Fibroblast of skin of scalp (primary cell): ENCODE results near the gene PSMD6.

Source experiments
- DNase-seq: peaks from one replicate; pipeline ENCODE4 v3.0.0-alpha.2; 2013

PSMD6 gene

DNA sequence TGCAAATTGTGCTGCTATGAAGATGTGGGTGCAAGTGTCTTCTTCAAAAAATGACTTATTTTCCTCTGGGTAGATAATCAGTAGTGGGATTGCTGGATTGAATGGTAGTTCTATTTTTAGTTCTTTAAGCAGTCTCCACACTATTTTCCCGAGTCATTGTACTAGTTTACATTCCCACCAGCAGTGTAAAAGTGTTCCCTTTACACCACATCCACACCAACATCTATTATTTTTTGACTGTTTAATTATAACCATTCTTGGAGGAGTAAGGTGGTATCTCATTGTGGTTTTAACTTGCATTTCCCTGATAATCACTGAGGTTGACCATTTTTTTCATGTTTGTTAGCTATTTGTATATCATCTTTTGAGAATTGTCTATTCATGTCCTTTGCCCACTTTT, 19.7 kb upstream of the PSMD6 start:
- no peak for DNase-seq

DNA sequence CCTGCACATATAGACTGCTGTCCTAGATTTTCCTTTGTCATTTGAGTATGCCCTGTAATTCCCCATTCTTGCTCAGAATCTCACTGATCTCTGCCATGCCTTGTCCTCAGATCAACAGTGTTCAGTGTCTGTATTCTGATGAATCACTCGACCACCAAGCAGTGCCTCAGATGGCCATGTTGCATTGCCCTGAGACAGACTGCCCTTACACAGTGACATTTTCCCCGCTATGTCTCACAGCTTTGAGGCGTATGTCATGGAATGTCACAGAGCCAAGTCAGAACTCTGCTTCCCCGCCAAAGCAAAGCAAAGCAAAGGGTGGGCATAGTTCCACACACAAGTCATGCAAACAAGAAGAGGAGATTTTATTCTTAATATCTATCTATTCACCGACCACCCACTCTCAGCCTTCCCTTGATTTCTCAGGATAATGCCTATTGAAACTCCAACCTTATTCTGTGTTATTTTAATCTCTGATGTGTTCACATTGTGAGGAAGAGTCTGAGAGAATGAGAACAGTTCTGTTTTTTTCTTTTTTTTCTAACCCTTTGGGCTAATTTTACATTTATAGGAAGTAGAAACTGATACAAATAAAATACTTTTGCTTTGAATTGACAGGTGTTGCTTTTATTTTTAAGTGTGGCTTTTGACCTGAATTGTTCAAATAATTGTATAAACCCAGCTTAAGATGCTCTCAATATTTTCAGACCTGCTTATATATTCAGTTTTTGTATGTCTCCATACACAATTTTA, 16.9 kb upstream of the PSMD6 start:
- DNase-seq, result peak; percentile 70

DNA sequence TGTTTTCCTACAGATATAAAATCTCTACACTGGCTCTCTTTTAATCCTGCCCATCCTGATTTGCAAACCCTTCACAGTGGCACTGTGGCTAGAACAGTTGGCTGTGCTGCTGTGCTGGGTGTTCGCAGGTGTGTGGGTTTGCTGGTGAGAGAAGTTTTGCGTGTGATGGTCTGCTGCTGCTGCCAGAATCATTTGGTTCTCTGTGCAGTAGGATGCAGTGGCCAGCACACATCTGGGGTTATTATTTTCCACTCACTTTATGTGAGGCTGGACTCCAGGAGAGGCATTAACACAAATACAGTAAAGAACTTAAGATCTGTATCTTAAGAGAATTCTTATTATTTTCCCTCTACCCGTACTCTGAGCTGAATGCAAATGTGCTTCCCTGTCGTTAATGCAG, 16.0 kb upstream of the PSMD6 start:
- no peak for DNase-seq

DNA sequence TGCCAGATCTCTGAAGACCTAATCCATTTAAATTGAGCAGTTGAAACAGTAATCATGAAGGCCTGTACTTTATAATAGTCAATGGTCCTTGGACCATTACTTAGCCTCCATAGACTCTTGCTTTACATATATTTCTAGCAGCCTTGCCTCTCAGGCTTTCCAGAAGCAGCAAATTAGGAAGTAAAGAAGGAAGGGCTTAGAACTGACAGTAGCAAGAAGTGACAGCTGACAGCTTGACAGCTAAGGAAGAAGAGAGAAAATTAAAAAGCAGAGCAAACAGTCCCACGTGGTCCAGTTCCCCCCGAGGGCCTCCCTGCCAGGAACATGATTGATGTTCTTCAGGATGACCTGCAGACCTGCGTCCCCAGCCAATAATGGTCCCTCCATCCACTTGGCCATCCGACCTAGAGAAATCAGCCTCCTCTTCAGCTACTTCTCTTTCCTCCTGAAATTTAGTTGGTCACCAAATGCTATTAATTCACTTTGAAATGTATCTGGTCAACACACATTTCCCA, 15.0 kb upstream of the PSMD6 start:
- no peak for DNase-seq

DNA sequence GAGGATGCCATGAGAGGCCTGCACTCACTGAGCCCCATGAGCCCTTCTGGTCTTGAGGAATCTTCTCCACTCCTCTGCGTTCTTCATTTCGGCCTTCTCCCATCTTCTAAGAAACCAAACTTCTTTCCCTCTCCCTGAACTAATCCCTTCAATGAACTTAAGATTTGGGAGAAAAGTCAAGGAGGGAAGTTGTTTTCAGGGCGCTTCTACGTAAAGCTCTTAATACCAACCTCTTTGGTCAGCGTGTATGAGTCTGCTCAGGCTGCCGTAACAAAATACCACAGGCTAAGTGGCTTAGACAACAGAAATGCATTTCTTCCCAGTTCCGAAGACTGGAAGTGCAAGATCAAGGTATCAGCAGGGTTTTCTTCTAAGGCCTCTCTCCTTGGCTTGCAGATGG, 13.8 kb upstream of the PSMD6 start:
- DNase-seq, result no peak

DNA sequence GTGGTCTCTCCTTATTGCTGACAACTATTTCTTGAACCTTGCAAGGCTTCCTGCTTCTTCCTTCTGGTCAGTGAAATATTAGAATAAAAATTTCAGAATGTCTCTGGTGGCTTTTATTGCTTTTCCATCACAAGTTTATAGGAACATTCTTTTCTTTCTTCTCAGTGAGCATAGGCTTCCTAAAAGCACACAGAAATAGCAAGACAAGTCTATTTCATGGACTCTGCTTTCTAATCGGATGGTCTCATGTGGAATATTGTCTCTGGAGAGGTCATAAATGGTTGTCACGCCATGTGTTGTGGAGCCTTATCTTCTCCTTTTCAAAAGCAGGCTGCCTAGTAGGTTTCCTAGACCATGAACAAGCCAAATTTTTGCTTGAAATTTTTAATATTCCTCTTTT, 9.8 kb upstream of the PSMD6 start:
- DNase-seq, result no peak

DNA sequence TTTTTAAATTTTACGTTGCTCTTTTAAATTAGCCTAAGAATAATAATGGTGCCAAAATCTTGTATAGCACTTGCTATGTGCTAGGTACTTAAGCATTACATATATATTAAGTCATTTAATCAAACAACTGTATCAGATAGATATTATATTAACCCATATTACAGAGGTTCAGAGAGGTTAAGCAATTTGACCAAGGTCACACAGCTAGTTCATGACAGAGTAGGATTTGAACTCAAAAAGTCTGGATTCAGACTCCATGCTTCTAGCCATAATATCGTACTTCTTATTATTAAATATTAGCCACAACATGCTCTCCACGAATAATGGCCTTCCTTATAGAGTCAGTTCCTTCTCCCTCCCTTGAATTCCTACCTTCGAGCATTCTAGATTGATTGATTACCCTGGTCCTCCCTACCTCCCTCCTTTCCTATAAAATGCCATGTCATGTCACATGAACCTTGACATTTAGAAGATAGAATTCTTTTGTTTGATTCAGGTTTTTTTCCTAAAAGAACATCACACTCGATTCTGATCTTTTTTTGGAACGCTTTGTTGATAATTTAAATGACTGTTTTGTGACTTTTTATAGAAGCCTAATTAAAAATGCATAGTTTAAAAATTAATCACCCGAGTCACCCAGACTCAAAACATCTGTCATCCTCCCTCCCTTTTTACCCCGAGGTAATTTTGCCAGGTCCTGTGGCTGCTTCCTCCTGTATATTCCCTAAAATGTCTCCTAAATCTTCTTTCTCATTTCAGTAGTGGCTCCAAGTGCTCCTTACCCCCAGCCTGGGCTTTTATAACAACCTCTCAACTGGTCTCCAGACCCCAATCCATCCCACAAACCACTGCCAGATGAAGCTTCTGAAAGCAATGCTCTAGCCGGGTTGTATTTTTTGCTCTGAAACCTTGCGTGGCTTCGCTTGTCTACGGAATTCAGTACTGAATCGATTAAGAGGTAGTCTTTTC, 8.5 kb upstream of the PSMD6 start:
- DNase-seq, result peak; percentile 21

DNA sequence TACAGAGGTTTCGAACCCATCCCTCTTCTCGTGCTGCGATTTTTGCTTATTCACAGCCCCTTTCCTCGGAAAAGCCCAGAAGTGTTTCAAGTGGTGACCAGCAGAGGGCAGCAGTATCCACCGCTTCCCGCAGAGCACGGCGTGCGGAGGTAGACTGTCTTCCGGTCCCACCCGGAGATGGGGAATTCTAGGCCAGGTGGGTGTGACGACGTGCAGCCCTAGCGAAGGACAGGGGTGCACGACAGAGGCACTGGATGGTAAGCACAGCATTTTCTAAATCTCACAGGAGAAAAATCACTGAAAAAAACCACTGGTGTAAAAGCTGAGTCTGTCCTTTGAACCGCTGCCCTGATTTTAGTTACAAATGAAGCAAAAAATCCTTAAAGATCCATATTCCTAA, 7.4 kb upstream of the PSMD6 start:
- DNase-seq, result peak; percentile 67

DNA sequence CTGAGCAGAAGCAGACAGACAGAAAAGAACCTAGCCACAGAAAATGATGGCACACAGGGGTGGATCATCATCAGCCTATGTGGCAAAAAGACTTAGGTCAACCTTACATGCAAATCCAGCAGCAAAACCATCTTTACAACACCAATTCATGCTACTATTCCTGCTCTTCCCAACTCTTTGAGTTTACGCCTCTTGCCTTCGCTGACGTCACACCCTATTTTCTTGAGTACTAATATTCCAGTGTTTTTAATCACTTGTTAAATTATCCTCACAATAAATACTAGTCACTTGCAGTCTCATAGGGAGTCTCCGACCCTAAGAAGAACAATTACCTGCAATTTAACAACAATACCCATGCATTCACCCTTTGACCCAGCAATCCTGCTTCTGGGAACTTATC, 6.0 kb upstream of the PSMD6 start:
- DNase-seq, result no peak

DNA sequence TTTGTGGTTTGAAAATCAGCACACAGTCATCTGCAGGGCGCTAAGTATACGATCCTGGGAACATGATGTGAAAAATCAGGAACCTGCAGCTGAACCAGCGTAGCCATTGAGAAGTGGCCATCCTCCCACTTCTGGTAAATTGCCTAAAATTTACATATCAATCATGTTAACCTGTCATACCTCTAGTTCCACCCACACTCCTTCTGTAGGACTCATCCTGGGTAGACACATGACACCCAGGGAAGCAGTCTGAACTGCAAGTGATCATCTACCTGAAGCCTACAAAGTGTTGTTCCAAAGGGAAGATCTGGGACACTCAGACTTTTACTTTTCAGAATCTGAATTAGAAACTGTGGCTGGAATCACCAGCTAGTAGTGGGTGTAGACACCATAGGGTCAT, 5.5 kb upstream of the PSMD6 start:
- no peak for DNase-seq

DNA sequence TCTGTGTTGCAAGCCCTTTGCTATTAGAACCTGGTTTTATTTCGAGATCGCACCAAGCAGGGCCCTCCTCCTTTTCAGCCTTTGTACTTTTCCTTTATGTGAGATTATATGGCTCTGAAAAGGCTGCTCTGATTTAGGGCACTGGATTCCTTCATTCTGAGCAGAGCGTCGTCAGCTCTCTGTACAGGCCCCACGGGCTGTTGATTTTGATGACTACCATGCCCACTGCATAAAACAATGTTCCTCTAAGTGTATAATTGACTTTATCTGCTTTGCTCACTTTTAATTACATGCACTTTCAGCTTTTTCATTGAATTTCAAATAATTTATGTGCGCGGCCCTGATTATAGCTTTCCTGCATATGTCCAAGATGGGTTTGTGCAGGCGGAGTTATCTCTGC, 4.4 kb upstream of the PSMD6 start:
- DNase-seq, result no peak

DNA sequence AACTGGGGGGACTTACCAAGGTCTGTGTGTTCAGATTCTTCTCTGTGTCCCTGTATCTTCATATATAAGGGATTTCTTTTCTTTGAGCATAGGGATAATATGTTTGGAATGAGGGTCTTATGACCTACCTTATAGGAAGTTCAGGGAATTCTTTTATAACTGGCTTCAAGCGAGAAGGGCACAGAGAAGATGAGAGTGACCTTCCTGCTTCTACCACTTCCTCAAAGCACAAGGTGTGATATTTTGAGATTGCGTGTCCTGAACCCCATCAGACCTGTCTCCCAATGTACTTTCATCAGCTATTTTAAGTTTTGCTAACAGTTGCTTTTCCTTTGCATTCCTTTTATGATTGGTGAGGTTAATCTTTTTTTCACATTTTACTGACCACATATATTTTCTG, 3.1 kb upstream of the PSMD6 start:
- no peak for DNase-seq

DNA sequence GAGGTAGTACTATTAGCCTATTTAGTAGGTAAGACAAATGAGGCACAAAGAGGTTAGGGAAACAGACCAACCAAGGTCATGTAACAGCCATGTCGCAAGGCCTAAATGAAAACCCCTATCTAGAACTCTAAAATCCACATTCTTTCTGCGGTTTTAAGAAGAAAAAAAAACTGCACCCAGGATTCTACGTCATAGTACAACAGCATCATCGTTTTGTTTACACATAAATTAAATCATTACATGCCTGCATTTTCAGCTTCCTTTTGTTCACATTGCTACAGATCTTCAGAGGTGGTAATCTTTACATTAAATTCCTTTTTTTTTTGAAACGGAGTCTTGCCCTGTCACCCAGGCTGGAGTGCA, 548 bp upstream of the PSMD6 start:
- no peak for DNase-seq

DNA sequence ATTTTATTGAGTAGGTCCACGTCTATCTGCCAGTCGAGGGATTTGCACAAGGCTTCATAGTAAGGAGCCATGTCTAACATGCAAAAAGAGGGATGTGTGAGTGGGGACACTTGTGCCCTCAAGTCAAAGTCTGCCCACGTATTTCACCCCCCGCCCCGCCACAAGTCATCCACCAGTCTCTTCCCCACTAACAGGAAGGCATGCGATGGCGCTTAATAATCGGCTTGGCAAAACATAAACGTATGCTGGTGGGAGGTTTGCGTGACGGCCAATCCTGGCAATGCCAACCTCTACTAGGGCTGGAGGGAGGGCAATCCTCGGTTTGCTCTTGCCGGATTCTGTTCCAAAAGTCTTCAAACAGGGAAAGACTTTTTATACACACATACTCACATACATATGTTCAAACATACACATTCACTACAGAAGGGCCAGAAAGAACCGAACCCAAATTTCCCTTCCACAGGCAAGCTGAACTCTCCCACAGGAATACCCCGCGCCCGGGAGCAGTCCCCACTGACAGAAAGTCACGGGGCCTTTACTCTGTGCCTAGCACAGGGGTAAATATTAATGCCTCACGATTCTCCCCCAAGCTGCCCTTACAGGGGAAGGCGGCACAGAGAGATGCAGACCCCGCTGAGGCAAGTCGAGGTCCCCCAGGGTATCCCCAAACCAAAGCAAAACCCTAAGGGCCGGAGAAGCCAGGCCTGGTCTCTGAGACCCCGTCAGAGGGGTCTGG, 675 bp downstream of the PSMD6 start:
- no peak for DNase-seq

DNA sequence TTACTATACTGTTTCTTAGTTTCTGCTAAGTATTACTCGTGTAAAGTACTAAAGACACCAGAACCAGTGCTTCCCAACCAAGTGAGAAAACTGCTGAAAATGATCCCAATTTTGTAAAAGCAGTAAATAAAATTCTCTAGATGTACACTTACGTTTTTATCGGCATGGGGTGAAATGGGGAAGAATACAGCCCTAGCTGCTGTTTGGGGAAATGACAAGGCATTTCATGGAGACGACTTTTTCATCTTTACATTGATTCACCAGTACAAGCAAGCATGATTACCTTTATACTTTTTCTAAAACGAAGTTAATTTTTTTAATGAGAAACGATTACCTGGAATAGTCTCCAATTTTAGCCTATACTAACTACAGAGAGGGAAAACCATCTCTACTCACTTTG, 1.4 kb downstream of the PSMD6 start:
- DNase-seq, result no peak

DNA sequence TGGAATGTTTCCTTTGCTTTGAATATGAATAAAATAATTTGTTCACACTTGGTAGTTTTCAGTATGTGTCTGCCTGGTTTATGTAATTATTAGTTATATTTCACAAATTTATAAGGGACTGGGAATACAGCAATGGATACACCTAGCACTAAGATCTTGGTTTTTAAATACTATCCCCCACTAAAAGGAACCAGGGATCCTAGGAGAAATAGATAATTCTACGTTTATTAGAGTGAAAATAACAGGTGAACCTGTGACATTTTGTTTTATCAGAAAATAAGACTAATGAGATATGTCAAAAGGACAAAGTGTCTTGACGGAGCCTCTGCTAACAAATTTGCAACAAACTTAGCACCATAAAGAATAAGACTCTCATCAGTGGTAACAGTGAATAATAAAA, 3.4 kb downstream of the PSMD6 start:
- DNase-seq, result no peak

DNA sequence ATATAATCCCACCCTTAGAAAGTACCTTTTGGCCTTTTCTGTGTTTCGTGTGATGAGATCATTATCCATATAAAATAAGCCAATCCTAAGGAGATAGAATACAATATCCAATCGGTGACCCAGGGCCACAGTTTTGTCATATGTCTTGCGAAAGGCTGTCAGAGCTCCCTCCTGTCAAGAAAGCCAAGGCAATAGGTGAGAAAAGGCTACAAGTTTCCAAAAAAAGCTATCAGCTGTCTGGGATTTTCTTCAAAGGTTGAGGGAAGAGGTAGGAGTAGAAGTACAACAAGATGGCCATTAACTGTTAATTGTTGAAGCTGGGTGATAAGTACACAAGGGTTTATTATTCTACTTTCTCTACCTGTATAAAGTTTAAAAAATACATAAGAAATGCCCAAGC, 4.0 kb downstream of the PSMD6 start:
- DNase-seq, result no peak

DNA sequence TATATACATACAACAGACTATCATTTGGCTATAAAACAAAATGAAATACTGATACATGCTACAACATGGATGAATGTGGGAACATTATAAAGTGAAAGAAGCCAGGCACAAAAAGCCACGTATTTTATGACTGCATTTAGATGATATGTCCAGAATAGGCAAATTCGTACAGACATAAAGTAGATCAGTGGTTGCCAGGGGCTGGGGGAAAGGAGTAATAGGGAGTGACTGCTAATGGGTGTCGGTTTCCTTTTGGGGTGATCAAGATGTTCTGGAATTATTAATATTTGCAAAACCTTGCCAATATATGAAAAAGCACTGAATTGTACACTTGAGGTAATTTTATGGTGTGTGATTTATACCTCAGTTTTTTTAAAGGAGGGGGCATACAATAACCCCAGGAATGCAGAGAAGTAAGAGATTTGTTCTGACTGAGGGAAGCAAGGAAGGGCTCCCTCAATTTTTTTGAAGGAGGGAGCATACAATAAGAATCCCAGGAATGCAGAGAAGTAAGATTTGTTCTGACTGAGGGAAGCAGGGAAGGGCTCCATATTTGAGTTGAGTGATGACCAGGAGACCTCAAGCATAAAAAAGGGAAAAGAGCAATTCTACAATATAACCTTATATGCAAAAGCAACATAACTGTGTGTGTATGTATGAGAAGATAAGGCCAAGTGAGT, 6.2 kb downstream of the PSMD6 start:
- DNase-seq, result no peak

DNA sequence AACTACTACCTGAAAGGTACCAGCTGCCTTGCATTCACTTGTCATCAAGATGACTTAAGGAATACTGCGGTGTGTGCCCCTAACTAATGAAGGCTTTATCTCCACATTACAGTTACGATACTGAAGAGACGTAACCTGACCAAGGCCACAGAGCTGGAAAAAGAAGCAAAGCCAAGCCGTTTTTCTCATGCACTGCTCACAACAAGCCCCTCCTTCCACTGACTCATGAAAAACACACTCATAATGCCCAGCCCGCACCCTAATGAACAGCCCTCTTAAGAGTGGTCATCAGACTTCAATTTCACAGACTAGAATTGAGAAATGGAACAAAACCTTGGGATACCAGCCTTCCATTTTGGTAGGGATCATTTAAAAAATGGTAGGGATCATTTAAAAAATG, 11.6 kb downstream of the PSMD6 start:
- DNase-seq, result no peak

DNA sequence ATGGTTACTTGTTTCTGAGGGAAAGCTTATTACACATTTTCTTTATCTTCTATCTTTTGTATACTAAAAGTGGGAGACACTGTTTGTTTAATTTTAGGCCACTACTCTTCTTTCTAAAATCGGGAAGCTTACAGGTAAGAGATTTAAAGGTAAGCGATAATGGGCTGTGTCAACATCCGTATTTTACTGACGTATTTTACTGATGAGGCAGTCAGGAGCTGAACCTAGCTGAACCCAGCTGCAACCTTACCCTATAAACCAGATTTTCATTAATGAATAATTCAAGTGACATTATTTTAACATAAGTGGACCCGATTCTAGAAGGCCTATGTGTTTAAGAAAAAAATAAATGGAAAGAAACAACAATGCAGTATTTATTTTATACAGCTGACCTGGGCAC, 13.1 kb downstream of the PSMD6 start:
- no peak for DNase-seq

DNA sequence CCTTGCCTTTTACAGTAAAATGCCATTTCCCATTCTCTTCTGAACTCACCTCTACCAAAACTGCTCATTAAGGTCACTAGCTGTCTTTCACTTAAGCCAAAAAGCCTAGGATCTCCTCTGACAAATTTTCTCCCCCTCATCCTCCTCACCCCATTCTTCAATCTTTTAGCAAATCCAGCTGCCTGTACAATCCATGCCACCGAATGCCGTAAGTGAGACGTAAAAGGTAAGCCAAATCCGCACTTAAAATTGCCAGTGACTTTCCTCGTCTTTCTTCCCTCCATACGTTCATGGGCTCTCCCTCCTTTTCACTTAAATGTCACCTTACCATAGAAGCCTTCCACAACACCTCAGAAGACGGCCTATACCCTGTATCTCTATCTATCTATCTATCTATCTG, 13.8 kb downstream of the PSMD6 start:
- no peak for DNase-seq

DNA sequence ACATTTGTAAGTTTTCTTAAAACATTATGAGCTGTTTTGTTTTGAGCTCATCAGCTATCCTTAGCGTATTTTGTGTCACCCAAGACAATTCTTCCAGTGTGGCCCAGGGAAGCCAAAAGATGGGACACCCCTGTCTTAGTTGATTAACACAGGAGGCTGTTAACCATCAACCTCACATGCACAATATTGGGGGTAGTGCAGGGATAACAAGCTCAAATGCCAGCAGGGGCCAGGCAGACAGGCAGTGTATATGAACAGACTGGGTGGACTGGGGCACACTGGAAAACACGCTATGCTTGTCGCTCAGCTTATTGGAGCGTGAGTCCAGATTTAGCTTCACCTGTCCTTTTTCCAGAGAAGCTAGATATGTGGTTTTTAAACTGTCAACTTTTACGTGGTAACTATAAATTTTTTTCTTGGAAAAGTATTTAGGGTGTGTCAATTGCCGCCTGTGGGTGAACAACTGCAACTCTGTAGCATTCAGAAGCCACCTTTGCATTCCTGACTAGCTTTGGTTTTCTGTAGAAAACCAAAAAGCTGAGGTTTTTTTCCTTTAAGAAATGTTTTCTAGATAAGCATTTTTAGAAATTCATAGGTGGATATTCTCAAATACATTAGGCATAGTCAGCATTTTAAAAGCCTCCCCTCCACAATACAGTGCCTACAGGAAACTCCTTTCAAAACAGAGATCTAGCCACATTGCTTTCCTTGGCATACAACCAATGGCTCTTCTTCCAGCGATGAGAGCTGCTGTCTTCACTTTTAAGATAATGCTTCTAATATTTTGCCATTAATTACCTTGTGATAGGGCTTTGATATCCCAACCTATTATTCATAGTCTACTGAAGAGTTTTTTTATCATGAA, 14.6 kb downstream of the PSMD6 start:
- DNase-seq, result peak; percentile 60
